BE2C (cell line): Measurements from ENCODE around the gene PLIN3. TPM values are rescaled to one million over a fixed set of nuclear protein-coding genes. Genes with fewer than 3 reads are reported as not detected.

Experiments
- DNase-seq: peaks from one replicate; pipeline ENCODE4 v3.0.0-alpha.2; 2020
- H3K27me3 ChIP-seq: fragments of 250-450 bp; sonication (Bioruptor Pico); 2 replicates; pipeline ENCODE4 v1.5.1; 2020; ENCODE audit warnings: mild to moderate bottlenecking
- H3K36me3 ChIP-seq: fragments of 250-450 bp; sonication (Bioruptor Pico); 2 replicates; pipeline ENCODE4 v1.5.1; 2020; ENCODE audit warnings: mild to moderate bottlenecking
- H3K4me1 ChIP-seq: fragments of 250-450 bp; sonication (Bioruptor Pico); 2 replicates; pipeline ENCODE4 v1.5.1; 2020
- H3K4me3 ChIP-seq: 2 replicates; pipeline ENCODE4 v1.5.1; 2011; ENCODE audit warnings: low read depth, low read length
- H3K9me3 ChIP-seq: fragments of 250-450 bp; sonication (Bioruptor Pico); 2 replicates; pipeline ENCODE4 v1.5.1; 2020
- polyA plus RNA-seq: library from polyadenylated mRNA; unstranded; fragments of >200 nt; gene quantifications from one replicate; pipeline ENCODE4 v1.2.1, GENCODE V29; 2012; ENCODE audit warnings: low read depth, missing spikeins; ENCODE audit not compliant: insufficient read length, insufficient read depth
- TF ChIP-seq, protein P1 (sequence below): IDR thresholded peaks from 2 replicates; pipeline ENCODE4 v1.5.1; 2012; ENCODE audit warnings: mild to moderate bottlenecking, low read depth, low read length

Gene PLIN3, protein sequence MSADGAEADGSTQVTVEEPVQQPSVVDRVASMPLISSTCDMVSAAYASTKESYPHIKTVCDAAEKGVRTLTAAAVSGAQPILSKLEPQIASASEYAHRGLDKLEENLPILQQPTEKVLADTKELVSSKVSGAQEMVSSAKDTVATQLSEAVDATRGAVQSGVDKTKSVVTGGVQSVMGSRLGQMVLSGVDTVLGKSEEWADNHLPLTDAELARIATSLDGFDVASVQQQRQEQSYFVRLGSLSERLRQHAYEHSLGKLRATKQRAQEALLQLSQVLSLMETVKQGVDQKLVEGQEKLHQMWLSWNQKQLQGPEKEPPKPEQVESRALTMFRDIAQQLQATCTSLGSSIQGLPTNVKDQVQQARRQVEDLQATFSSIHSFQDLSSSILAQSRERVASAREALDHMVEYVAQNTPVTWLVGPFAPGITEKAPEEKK
- polyA plus RNA-seq = 9.2 TPM

DNA sequence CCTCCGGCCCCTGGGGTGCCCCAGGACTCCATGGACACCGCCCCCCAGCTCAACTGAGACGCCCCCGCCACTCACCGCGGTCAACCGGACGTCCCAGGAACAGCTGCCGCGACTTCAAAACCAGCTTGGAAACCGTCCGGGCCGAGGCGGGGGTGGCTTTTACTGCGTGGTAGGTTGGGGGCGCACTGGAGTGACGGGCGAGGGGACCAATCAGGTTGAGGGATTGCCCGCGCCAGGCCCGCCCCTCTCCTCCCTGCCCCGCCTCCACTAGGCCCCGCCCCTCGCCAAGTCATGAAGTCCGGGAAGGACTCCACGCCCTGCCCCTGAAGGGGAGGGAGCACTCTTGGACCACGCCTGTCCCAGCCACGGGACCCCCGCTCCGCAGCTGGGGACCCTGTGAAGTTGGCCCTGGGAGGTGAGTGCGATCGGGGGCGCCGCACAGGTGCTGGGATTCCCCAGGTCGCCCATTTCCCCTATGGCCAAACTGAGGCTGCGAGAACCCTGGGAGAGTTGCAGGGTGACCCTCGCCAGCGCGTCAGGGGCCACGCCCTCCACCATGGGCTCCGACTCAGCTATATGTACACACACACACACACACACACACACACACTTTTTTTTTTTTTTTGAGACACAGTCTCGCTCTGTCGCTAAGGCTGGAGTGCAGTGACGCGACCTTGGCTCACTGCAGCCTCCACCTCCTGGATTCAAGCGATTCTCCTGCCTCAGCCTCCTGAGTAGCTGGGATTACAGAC, at the start of gene PLIN3:
Gene PLIN3 (minus strand): TSS at position 134 of the 752 bp plus-strand sequence. CDS start 6,273 bp downstream, outside the sequence.
- Histone ChIP-seq H3K9me3 (no peaks in the 10 kb centered on the region), H3K27me3 (no peaks in the 10 kb centered on the region), H3K4me3 (peak within 1 kb of the TSS; percentile 65), H3K4me1 (no peaks in the 10 kb centered on the region), H3K36me3 (no peaks in the 10 kb centered on the region)
- TF ChIP-seq, protein P1, sequence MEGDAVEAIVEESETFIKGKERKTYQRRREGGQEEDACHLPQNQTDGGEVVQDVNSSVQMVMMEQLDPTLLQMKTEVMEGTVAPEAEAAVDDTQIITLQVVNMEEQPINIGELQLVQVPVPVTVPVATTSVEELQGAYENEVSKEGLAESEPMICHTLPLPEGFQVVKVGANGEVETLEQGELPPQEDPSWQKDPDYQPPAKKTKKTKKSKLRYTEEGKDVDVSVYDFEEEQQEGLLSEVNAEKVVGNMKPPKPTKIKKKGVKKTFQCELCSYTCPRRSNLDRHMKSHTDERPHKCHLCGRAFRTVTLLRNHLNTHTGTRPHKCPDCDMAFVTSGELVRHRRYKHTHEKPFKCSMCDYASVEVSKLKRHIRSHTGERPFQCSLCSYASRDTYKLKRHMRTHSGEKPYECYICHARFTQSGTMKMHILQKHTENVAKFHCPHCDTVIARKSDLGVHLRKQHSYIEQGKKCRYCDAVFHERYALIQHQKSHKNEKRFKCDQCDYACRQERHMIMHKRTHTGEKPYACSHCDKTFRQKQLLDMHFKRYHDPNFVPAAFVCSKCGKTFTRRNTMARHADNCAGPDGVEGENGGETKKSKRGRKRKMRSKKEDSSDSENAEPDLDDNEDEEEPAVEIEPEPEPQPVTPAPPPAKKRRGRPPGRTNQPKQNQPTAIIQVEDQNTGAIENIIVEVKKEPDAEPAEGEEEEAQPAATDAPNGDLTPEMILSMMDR = no peak
- DNase-seq = peak; percentile 94

DNA sequence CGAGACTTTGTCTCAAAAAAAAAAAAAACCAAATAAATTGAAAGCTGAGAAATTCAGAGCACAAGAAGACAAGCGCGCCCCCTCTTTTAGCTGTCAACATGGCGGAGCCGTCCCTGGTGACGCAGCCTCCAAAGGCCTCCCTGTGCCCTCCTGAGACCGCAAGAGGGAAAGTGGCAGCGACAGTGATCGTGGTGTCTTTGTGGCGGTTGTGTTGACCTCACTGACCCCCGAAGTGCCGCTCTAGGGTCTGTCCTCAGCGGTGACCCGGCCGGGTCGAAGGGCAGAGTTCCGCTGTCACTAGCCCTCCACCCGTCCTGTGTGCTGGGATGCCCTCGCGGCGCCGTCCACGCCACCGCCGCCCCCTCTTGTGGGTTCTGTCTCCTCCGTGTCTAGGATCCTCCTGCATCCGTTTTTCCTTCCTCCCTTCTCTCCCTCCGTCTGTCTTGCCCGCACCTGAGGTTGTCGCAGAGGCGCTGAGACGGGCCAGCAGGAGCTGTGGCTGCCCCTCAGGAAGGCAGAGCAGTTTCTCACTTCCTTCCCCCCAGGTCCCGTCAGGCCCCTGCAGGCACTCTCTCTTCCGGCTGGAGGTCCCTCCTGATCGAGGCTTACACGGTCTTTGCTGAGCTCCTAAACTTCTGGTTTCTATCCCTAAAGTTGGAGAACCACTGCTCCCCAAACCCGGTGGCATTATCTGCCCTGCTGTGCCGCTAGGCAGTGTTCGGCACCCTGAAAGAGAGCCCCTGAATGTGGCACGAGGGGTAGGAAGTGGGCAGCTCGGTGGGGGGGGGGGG, 49.0 kb upstream of the PLIN3 start:
- no peaks in the 10 kb centered on the region for H3K9me3 ChIP-seq
- TF ChIP-seq, protein P1 = no peak
- H3K36me3 ChIP-seq = peaks cover 58% of the 10 kb centered on the region
- no peak for DNase-seq
- H3K4me1 ChIP-seq = peaks cover 2% of the 10 kb centered on the region
- no peak overlapping the region for H3K4me3 ChIP-seq
- no peaks in the 10 kb centered on the region for H3K27me3 ChIP-seq

DNA sequence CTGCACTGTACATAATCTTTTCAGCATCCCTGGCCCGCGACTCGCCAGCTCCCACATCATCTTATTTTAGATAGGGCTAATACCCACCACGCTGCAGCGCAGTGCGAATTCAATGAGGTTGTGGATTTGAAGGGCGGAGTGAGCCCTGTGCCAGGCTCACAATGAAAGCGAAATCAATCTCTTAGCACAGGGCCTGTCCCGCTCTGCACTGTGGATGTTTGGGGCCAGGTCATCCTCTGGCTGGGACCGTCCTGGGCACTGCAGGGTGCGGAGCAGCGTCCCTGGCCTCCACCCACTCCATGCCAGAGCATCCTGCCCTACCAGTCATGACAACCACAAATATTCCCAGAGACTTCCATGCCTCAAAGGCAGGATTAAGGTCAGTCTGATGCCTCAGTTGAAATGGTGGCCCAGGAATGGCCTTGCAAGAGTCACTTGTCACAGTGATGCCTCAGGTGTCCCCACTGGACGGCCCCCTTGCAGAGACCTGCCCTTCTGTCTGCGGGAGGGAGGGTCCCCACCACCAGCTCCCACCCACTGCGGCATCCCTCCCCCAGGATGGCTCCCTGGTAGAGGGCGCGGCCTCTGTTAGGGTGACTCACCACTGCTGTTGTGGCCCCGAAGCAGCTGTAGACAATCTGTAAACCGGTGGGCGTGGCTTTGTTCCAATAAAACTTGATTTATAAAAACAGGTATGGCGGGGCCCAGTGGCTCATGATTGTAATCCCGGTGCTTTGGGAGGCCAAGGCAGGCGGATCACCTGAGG, 47.5 kb upstream of the PLIN3 start:
- peaks cover 4% of the 10 kb centered on the region for H3K4me1 ChIP-seq
- H3K36me3 ChIP-seq = peaks cover 52% of the 10 kb centered on the region
- no peaks in the 10 kb centered on the region for H3K27me3 ChIP-seq
- no peaks in the 10 kb centered on the region for H3K9me3 ChIP-seq
- H3K4me3 ChIP-seq = no peak overlapping the region
- TF ChIP-seq, protein P1 = no peak
- DNase-seq = peak; percentile 50

DNA sequence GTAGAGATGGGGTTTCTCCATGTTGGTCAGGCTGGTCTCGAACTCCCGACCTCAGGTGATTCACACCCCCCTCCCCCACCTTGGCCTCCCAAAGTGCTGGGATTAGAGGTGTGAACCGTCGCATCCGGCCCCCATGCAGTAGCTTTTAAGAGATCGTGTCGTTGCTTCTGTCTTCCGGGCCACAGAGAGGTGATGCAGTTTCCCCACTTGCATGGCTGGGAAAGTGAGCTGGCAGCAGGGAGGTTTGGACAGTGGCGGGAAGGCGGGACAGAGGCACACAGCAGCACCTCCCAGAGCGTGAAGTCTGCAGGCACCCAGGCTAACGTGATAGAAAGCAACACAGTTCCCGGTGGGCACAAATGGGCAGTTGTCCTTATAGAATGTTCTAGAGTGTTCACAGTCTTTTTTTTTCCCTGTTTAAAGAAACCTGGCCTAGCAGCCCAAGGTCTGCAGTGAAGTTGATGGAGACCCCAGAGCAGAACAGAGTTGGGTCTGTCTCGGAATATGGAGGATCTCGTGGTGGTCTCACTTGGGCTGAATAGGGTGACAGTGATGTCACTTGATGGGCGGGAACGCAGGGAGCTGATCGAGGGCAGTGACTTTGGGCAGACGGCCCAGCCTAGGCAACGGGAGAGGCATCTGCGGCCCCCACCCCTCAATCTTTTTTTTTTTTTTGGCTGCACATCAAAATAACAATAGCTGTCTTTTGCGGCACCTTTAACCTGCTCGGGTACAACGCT, 46.7 kb upstream of the PLIN3 start:
- no peak for DNase-seq
- Histone ChIP-seq H3K27me3 (no peaks in the 10 kb centered on the region), H3K9me3 (no peaks in the 10 kb centered on the region), H3K36me3 (peaks cover 48% of the 10 kb centered on the region), H3K4me3 (no peak overlapping the region), H3K4me1 (peaks cover 4% of the 10 kb centered on the region)
- TF ChIP-seq, protein P1 = no peak
